ENCODE data around the gene SDR42E2. TPM values are rescaled to one million over a fixed set of nuclear protein-coding genes. Genes with fewer than 3 reads are reported as not detected.
A peak's percentile ranks its signal among the peaks of the same experiment; 100 is the strongest.

SDR42E2 gene
- polyA plus RNA-seq (2013): 0.03 TPM

- WGBS (ENCODE audit: insufficient coverage): 2% methylated on average over 33 of the region's 40 CpGs
- H3K36me3 ChIP-seq (ENCODE audit: control insufficient read depth in 4 of 4, insufficient read depth in 4 of 4, low read length in 3 of 4): no peaks in the 10 kb centered on the region
- CTCF ChIA-PET: interaction anchor here (1.1 kb wide), 1 partner anchor 27 kb away, joined by 3 read pairs; no protein-coding TSS in a partner anchor
- peaks cover 0 to 7% (median 3%) of the 10 kb centered on the region in 4 experiments for H3K4me1 ChIP-seq (ENCODE audit: control extremely low read depth in 1 of 4, control insufficient read depth in 4 of 4, insufficient read depth in 4 of 4, low read length in 3 of 4)
- no peak within 1 kb of the TSS for H3K27ac ChIP-seq (ENCODE audit: insufficient read depth in 1 of 2, low read depth in 1 of 2, low read length in 2 of 2, poor library complexity in 1 of 2, severe bottlenecking in 2 of 2)
- POLR2A ChIA-PET: no interaction called here
- H3K27me3 ChIP-seq (replicated peaks in 2 of 5; ENCODE audit: control insufficient read depth in 4 of 5, insufficient read depth in 5 of 5, low read length in 4 of 5): peaks cover 2 to 16% (median 9%) of the 10 kb centered on the region in 5 experiments
- H3K4me3 ChIP-seq (ENCODE audit: control insufficient read depth in 1 of 7, extremely low read depth in 1 of 7, insufficient read depth in 4 of 7, low read depth in 2 of 7, low read length in 6 of 7): peak within 1 kb of the TSS in 5 of 7 experiments; percentile 32 to 60 (median 44)
- DNase-seq: peak; percentile 21 to 45 (median 25)
- peaks cover 0 to 3% (median 0%) of the 10 kb centered on the region in 5 experiments for H3K9me3 ChIP-seq (ENCODE audit: control extremely low read depth in 1 of 5, control insufficient read depth in 4 of 5, insufficient read depth in 2 of 5, low read depth in 1 of 5, low read length in 4 of 5)
Observed at GRCh38 chr16:22161999-22162655, at the start of gene SDR42E2. SDR42E2 (plus strand) TSS chr16:22162506; CDS start chr16:22165583, 3,077 bp downstream.

DNA sequence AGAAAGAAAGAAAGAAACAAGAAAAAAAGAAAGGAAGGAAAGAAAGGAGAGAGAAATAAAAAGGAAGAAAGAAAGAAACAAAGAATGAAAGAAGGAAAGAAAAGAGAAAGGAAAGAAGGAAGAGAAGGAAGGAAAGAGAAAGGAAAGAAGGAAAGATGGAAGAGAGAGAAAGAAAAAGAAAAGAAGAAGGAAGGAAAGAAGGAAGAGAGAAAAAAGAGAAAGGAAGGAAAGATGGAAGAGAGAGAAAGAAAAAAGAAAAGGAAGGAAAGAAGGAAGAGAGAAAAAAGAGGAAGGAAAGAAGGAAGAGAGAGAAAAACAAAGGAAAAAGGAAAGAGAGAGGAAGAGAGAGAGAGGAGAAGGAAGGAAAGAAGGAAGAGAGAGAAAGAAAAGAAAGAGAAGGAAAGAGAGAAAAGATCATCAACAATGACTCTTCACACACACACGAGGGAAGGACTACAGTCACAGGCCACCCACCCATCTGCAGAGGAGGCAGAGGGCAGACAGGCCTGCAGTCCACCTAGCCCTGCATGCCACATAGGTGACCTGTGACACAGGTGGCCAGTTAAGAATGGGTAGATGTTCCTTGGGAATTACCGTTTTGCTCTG lies 46.1 kb upstream of the SDR42E2 start:
- ChIA-PET POLR2A (no interaction called here), CTCF (no interaction called here)
- Histone ChIP-seq H3K4me3 (ENCODE audit: control insufficient read depth in 1 of 7, extremely low read depth in 1 of 7, insufficient read depth in 4 of 7, low read depth in 2 of 7, low read length in 6 of 7) (no peak overlapping the region), H3K27me3 (replicated peaks in 2 of 5; ENCODE audit: control insufficient read depth in 4 of 5, insufficient read depth in 5 of 5, low read length in 4 of 5) (no peaks in the 10 kb centered on the region), H3K36me3 (ENCODE audit: control insufficient read depth in 4 of 4, insufficient read depth in 4 of 4, low read length in 3 of 4) (no peaks in the 10 kb centered on the region), H3K4me1 (ENCODE audit: control extremely low read depth in 1 of 4, control insufficient read depth in 4 of 4, insufficient read depth in 4 of 4, low read length in 3 of 4) (no peaks in the 10 kb centered on the region), H3K9me3 (ENCODE audit: control extremely low read depth in 1 of 5, control insufficient read depth in 4 of 5, insufficient read depth in 2 of 5, low read depth in 1 of 5, low read length in 4 of 5) (no peaks in the 10 kb centered on the region), H3K27ac (ENCODE audit: insufficient read depth in 1 of 2, low read depth in 1 of 2, low read length in 2 of 2, poor library complexity in 1 of 2, severe bottlenecking in 2 of 2) (no peak overlapping the region)
- no peak for DNase-seq
- WGBS (ENCODE audit: insufficient coverage): 90% methylated on average over 2 of the region's 2 CpGs

DNA sequence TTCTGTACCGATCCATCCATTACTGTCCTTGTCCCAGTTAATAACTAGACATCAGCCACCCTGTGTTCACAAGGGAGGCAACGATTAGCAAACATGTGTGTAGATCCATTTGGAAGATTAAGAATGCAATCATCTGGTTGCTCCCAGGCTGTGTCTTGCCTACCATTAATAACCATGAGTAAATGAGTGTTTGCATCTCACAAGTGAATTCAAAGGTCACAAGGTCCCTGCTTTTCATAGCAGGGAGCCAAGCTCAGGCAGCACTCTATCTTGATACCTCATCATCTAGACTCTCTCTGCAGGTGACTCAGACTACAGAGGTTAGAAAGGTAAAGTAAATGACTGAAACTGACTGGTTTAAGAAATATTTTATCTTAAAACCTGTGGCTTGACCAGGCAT lies 44.7 kb upstream of the SDR42E2 start:
- Histone ChIP-seq H3K27me3 (replicated peaks in 2 of 5; ENCODE audit: control insufficient read depth in 4 of 5, insufficient read depth in 5 of 5, low read length in 4 of 5) (peaks cover 0 to 2% (median 0%) of the 10 kb centered on the region in 5 experiments), H3K9me3 (ENCODE audit: control extremely low read depth in 1 of 5, control insufficient read depth in 4 of 5, insufficient read depth in 2 of 5, low read depth in 1 of 5, low read length in 4 of 5) (no peaks in the 10 kb centered on the region), H3K36me3 (ENCODE audit: control insufficient read depth in 4 of 4, insufficient read depth in 4 of 4, low read length in 3 of 4) (no peaks in the 10 kb centered on the region), H3K4me1 (ENCODE audit: control extremely low read depth in 1 of 4, control insufficient read depth in 4 of 4, insufficient read depth in 4 of 4, low read length in 3 of 4) (no peaks in the 10 kb centered on the region), H3K27ac (ENCODE audit: insufficient read depth in 1 of 2, low read depth in 1 of 2, low read length in 2 of 2, poor library complexity in 1 of 2, severe bottlenecking in 2 of 2) (no peak overlapping the region), H3K4me3 (ENCODE audit: control insufficient read depth in 1 of 7, extremely low read depth in 1 of 7, insufficient read depth in 4 of 7, low read depth in 2 of 7, low read length in 6 of 7) (no peak overlapping the region)
- WGBS (ENCODE audit: insufficient coverage): 100% methylated on average over 2 of the region's 2 CpGs
- no peak for DNase-seq
- ChIA-PET POLR2A (no interaction called here), CTCF (no interaction called here)

- DNase-seq: no peak
- no peak overlapping the region for H3K4me3 ChIP-seq (ENCODE audit: control insufficient read depth in 1 of 7, extremely low read depth in 1 of 7, insufficient read depth in 4 of 7, low read depth in 2 of 7, low read length in 6 of 7)
- H3K27ac ChIP-seq (ENCODE audit: insufficient read depth in 1 of 2, low read depth in 1 of 2, low read length in 2 of 2, poor library complexity in 1 of 2, severe bottlenecking in 2 of 2): no peak overlapping the region
- no CpG with 5 or more reads among the region's 3 CpGs for WGBS (ENCODE audit: insufficient coverage)
- H3K27me3 ChIP-seq (replicated peaks in 2 of 5; ENCODE audit: control insufficient read depth in 4 of 5, insufficient read depth in 5 of 5, low read length in 4 of 5): peaks cover 0 to 2% (median 0%) of the 10 kb centered on the region in 5 experiments
- peaks cover 0 to 4% (median 0%) of the 10 kb centered on the region in 4 experiments for H3K4me1 ChIP-seq (ENCODE audit: control extremely low read depth in 1 of 4, control insufficient read depth in 4 of 4, insufficient read depth in 4 of 4, low read length in 3 of 4)
- H3K9me3 ChIP-seq (ENCODE audit: control extremely low read depth in 1 of 5, control insufficient read depth in 4 of 5, insufficient read depth in 2 of 5, low read depth in 1 of 5, low read length in 4 of 5): no peaks in the 10 kb centered on the region
- ChIA-PET CTCF (interaction anchor here (1.6 kb wide), 1 partner anchor 10 kb away, joined by 4 read pairs; no protein-coding TSS in a partner anchor), POLR2A (no interaction called here)
- no peaks in the 10 kb centered on the region for H3K36me3 ChIP-seq (ENCODE audit: control insufficient read depth in 4 of 4, insufficient read depth in 4 of 4, low read length in 3 of 4)
Observed at GRCh38 chr16:22120440-22120839, 41.9 kb upstream of the SDR42E2 start.

GRCh38 chr16:22122239-22122638 lies 40.1 kb upstream of the SDR42E2 start:
- Histone ChIP-seq H3K9me3 (ENCODE audit: control extremely low read depth in 1 of 5, control insufficient read depth in 4 of 5, insufficient read depth in 2 of 5, low read depth in 1 of 5, low read length in 4 of 5) (peaks cover 0 to 1% (median 0%) of the 10 kb centered on the region in 5 experiments), H3K27me3 (replicated peaks in 2 of 5; ENCODE audit: control insufficient read depth in 4 of 5, insufficient read depth in 5 of 5, low read length in 4 of 5) (peaks cover 0 to 2% (median 0%) of the 10 kb centered on the region in 5 experiments), H3K4me1 (ENCODE audit: control extremely low read depth in 1 of 4, control insufficient read depth in 4 of 4, insufficient read depth in 4 of 4, low read length in 3 of 4) (peaks cover 0 to 4% (median 0%) of the 10 kb centered on the region in 4 experiments), H3K36me3 (ENCODE audit: control insufficient read depth in 4 of 4, insufficient read depth in 4 of 4, low read length in 3 of 4) (no peaks in the 10 kb centered on the region), H3K4me3 (ENCODE audit: control insufficient read depth in 1 of 7, extremely low read depth in 1 of 7, insufficient read depth in 4 of 7, low read depth in 2 of 7, low read length in 6 of 7) (no peak overlapping the region), H3K27ac (ENCODE audit: insufficient read depth in 1 of 2, low read depth in 1 of 2, low read length in 2 of 2, poor library complexity in 1 of 2, severe bottlenecking in 2 of 2) (no peak overlapping the region)
- POLR2A ChIA-PET: no interaction called here
- DNase-seq: no peak
- CTCF ChIA-PET: no interaction called here

GRCh38 chr16:22123146-22123545 lies 39.2 kb upstream of the SDR42E2 start:
- WGBS (ENCODE audit: insufficient coverage): 0% methylated on average over 1 of the region's 3 CpGs
- ChIA-PET POLR2A (no interaction called here), CTCF (no interaction called here)
- peaks cover 0 to 2% (median 0%) of the 10 kb centered on the region in 5 experiments for H3K27me3 ChIP-seq (replicated peaks in 2 of 5; ENCODE audit: control insufficient read depth in 4 of 5, insufficient read depth in 5 of 5, low read length in 4 of 5)
- H3K4me3 ChIP-seq (ENCODE audit: control insufficient read depth in 1 of 7, extremely low read depth in 1 of 7, insufficient read depth in 4 of 7, low read depth in 2 of 7, low read length in 6 of 7): no peak overlapping the region
- peaks cover 0 to 1% (median 0%) of the 10 kb centered on the region in 5 experiments for H3K9me3 ChIP-seq (ENCODE audit: control extremely low read depth in 1 of 5, control insufficient read depth in 4 of 5, insufficient read depth in 2 of 5, low read depth in 1 of 5, low read length in 4 of 5)
- no peak overlapping the region for H3K27ac ChIP-seq (ENCODE audit: insufficient read depth in 1 of 2, low read depth in 1 of 2, low read length in 2 of 2, poor library complexity in 1 of 2, severe bottlenecking in 2 of 2)
- DNase-seq: peak in 2 of 3 donors; percentile 18 to 20
- H3K36me3 ChIP-seq (ENCODE audit: control insufficient read depth in 4 of 4, insufficient read depth in 4 of 4, low read length in 3 of 4): no peaks in the 10 kb centered on the region
- peaks cover 0 to 4% (median 0%) of the 10 kb centered on the region in 4 experiments for H3K4me1 ChIP-seq (ENCODE audit: control extremely low read depth in 1 of 4, control insufficient read depth in 4 of 4, insufficient read depth in 4 of 4, low read length in 3 of 4)

GRCh38 chr16:22123759-22124490 lies 38.4 kb upstream of the SDR42E2 start:
- Histone ChIP-seq H3K36me3 (ENCODE audit: control insufficient read depth in 4 of 4, insufficient read depth in 4 of 4, low read length in 3 of 4) (no peaks in the 10 kb centered on the region), H3K9me3 (ENCODE audit: control extremely low read depth in 1 of 5, control insufficient read depth in 4 of 5, insufficient read depth in 2 of 5, low read depth in 1 of 5, low read length in 4 of 5) (peaks cover 0 to 1% (median 0%) of the 10 kb centered on the region in 5 experiments), H3K27ac (ENCODE audit: insufficient read depth in 1 of 2, low read depth in 1 of 2, low read length in 2 of 2, poor library complexity in 1 of 2, severe bottlenecking in 2 of 2) (no peak overlapping the region), H3K27me3 (replicated peaks in 2 of 5; ENCODE audit: control insufficient read depth in 4 of 5, insufficient read depth in 5 of 5, low read length in 4 of 5) (peaks cover 0 to 2% (median 0%) of the 10 kb centered on the region in 5 experiments), H3K4me1 (ENCODE audit: control extremely low read depth in 1 of 4, control insufficient read depth in 4 of 4, insufficient read depth in 4 of 4, low read length in 3 of 4) (peaks cover 0 to 4% (median 0%) of the 10 kb centered on the region in 4 experiments), H3K4me3 (ENCODE audit: control insufficient read depth in 1 of 7, extremely low read depth in 1 of 7, insufficient read depth in 4 of 7, low read depth in 2 of 7, low read length in 6 of 7) (no peak overlapping the region)
- ChIA-PET CTCF (no interaction called here), POLR2A (no interaction called here)
- DNase-seq: no peak
- WGBS (ENCODE audit: insufficient coverage): 100% methylated on average over 1 of the region's 7 CpGs

All from common myeloid progenitor, CD34-positive (primary cell).